Neural crest cell (in vitro differentiated cells): ENCODE measurements around the gene CASK. TPM values are rescaled to one million over a fixed set of nuclear protein-coding genes. Genes with fewer than 3 reads are reported as not detected.

Experiments used
- DNase-seq: peaks from one replicate; pipeline ENCODE4 v3.0.0; 2021; ENCODE audit warnings: low read depth, mixed read lengths, low spot score
- H3K27ac Mint-ChIP-seq: one replicate; pipeline ENCODE4 v1.8.0; 2021; ENCODE audit warnings: mild to moderate bottlenecking, mixed read lengths; ENCODE audit not compliant: unreplicated experiment
- H3K27me3 Mint-ChIP-seq: 2 replicates; pipeline ENCODE4 v1.8.0; 2021; ENCODE audit warnings: low read depth, mild to moderate bottlenecking, mixed read lengths
- H3K36me3 Mint-ChIP-seq: 2 replicates; pipeline ENCODE4 v1.8.0; 2021; ENCODE audit warnings: low read depth, mild to moderate bottlenecking, mixed read lengths
- H3K4me1 Mint-ChIP-seq: 2 replicates; pipeline ENCODE4 v1.8.0; 2021; ENCODE audit warnings: mixed read lengths
- H3K4me3 Mint-ChIP-seq: one replicate; pipeline ENCODE4 v1.8.0; 2021; ENCODE audit warnings: mild to moderate bottlenecking, mixed read lengths
- H3K9me3 Mint-ChIP-seq: 2 replicates; pipeline ENCODE4 v1.8.0; 2021; ENCODE audit warnings: mixed read lengths
- CTCF ChIP-seq: fragments of 200-600 bp; sonication (generic); conservative IDR thresholded peaks from 2 replicates; pipeline ENCODE4 v1.5.0; 2021; ENCODE audit warnings: antibody characterized with exemption, mild to moderate bottlenecking
- total RNA-seq: library from RNA; stranded (reverse); gene quantifications from 2 replicates; pipeline ENCODE4 v1.2.1, GENCODE V29; 2021

Gene CASK
- total RNA-seq, 1 donor from 2014 or later = 57.8 TPM

- Mint-ChIP-seq H3K27me3 (no peaks in the 10 kb centered on the region), H3K36me3 (peaks cover 2% of the 10 kb centered on the region), H3K4me3 (peak overlapping the region; percentile 83), H3K4me1 (peaks cover 30% of the 10 kb centered on the region), H3K27ac (peak overlapping the region; percentile 99), H3K9me3 (no peaks in the 10 kb centered on the region)
- TF ChIP-seq CTCF = no peak
- peak; percentile 14 for DNase-seq
Measured at GRCh38 chrX:41475191-41475590, 448.2 kb downstream of the CASK start.

- Mint-ChIP-seq H3K27ac (peak overlapping the region; percentile 99), H3K4me3 (peak overlapping the region; percentile 83), H3K27me3 (no peaks in the 10 kb centered on the region), H3K9me3 (no peaks in the 10 kb centered on the region), H3K4me1 (peaks cover 33% of the 10 kb centered on the region), H3K36me3 (peaks cover 2% of the 10 kb centered on the region)
- no peak for DNase-seq
- TF ChIP-seq CTCF = no peak
Measured at GRCh38 chrX:41474726-41475100, 448.6 kb downstream of the CASK start.

GRCh38 chrX:41473936-41474725, 449.2 kb downstream of the CASK start:
- no peak for DNase-seq
- Mint-ChIP-seq H3K4me3 (no peak overlapping the region), H3K4me1 (peaks cover 34% of the 10 kb centered on the region), H3K27me3 (no peaks in the 10 kb centered on the region), H3K27ac (no peak overlapping the region), H3K36me3 (peaks cover 2% of the 10 kb centered on the region), H3K9me3 (no peaks in the 10 kb centered on the region)
- TF ChIP-seq CTCF = no peak

GRCh38 chrX:41472231-41472815, 451.0 kb downstream of the CASK start:
- no peak for DNase-seq
- peaks cover 2% of the 10 kb centered on the region for H3K36me3 Mint-ChIP-seq
- H3K27me3 Mint-ChIP-seq = no peaks in the 10 kb centered on the region
- no peaks in the 10 kb centered on the region for H3K9me3 Mint-ChIP-seq
- no peak overlapping the region for H3K4me3 Mint-ChIP-seq
- TF ChIP-seq CTCF = no peak
- peaks cover 21% of the 10 kb centered on the region for H3K4me1 Mint-ChIP-seq
- no peak overlapping the region for H3K27ac Mint-ChIP-seq

GRCh38 chrX:41471786-41472185, 451.6 kb downstream of the CASK start:
- Mint-ChIP-seq H3K4me1 (peaks cover 21% of the 10 kb centered on the region), H3K36me3 (peaks cover 2% of the 10 kb centered on the region), H3K27me3 (no peaks in the 10 kb centered on the region), H3K9me3 (no peaks in the 10 kb centered on the region), H3K4me3 (no peak overlapping the region), H3K27ac (no peak overlapping the region)
- no peak for DNase-seq
- TF ChIP-seq CTCF = no peak
